Mucosa of stomach (tissue), 1 donor: Measurements from ENCODE around the gene AAK1.

Experiments used
- H3K27me3 ChIP-seq: one replicate; pipeline ENCODE4 v1.7.0; 2013; ENCODE audit warnings: mild to moderate bottlenecking, low read length; ENCODE audit not compliant: control insufficient read depth, insufficient read depth
- H3K36me3 ChIP-seq: one replicate; pipeline ENCODE4 v1.7.0; 2013; ENCODE audit warnings: low read length; ENCODE audit not compliant: control insufficient read depth, insufficient read depth
- H3K4me1 ChIP-seq: one replicate; pipeline ENCODE4 v1.7.0; 2013; ENCODE audit warnings: mild to moderate bottlenecking, low read length; ENCODE audit not compliant: control insufficient read depth, insufficient read depth
- H3K4me3 ChIP-seq: one replicate; pipeline ENCODE4 v1.7.0; 2013; ENCODE audit warnings: low read length
- H3K9ac ChIP-seq: one replicate; pipeline ENCODE4 v1.7.0; 2013; ENCODE audit warnings: mild to moderate bottlenecking, low read length, moderate library complexity
- H3K9me3 ChIP-seq: one replicate; pipeline ENCODE4 v1.7.0; 2013; ENCODE audit warnings: mild to moderate bottlenecking, low read length, moderate library complexity; ENCODE audit not compliant: control insufficient read depth
- donor health status: Pancreatic carcinoma.

Gene AAK1

GRCh38 chr2:69604026-69604678 is 39.4 kb downstream of the AAK1 start:
- no peaks in the 10 kb centered on the region for H3K9me3 ChIP-seq
- H3K27me3 ChIP-seq: no peaks in the 10 kb centered on the region
- H3K4me1 ChIP-seq: peaks cover 18% of the 10 kb centered on the region
- no peak overlapping the region for H3K4me3 ChIP-seq
- no peak overlapping the region for H3K9ac ChIP-seq
- no peaks in the 10 kb centered on the region for H3K36me3 ChIP-seq

- Histone ChIP-seq H3K36me3 (no peaks in the 10 kb centered on the region), H3K4me1 (peaks cover 17% of the 10 kb centered on the region), H3K9ac (no peak overlapping the region), H3K27me3 (no peaks in the 10 kb centered on the region), H3K4me3 (no peak overlapping the region), H3K9me3 (no peaks in the 10 kb centered on the region)
Observed at GRCh38 chr2:69603146-69603743, 40.3 kb downstream of the AAK1 start.

- Histone ChIP-seq H3K4me3 (no peak overlapping the region), H3K4me1 (peaks cover 18% of the 10 kb centered on the region), H3K36me3 (no peaks in the 10 kb centered on the region), H3K9ac (no peak overlapping the region), H3K9me3 (no peaks in the 10 kb centered on the region), H3K27me3 (no peaks in the 10 kb centered on the region)
Observed at GRCh38 chr2:69601179-69601612, 42.3 kb downstream of the AAK1 start.

- H3K36me3 ChIP-seq: no peaks in the 10 kb centered on the region
- no peaks in the 10 kb centered on the region for H3K9me3 ChIP-seq
- H3K27me3 ChIP-seq: no peaks in the 10 kb centered on the region
- H3K4me1 ChIP-seq: peaks cover 18% of the 10 kb centered on the region
- no peak overlapping the region for H3K9ac ChIP-seq
- H3K4me3 ChIP-seq: no peak overlapping the region
Observed at GRCh38 chr2:69600425-69600824, 43.1 kb downstream of the AAK1 start.

GRCh38 chr2:69597843-69598610 is 45.5 kb downstream of the AAK1 start:
- H3K4me3 ChIP-seq: no peak overlapping the region
- no peaks in the 10 kb centered on the region for H3K36me3 ChIP-seq
- H3K27me3 ChIP-seq: no peaks in the 10 kb centered on the region
- H3K9me3 ChIP-seq: no peaks in the 10 kb centered on the region
- peaks cover 14% of the 10 kb centered on the region for H3K4me1 ChIP-seq
- H3K9ac ChIP-seq: no peak overlapping the region

GRCh38 chr2:69597105-69597504 is 46.4 kb downstream of the AAK1 start:
- Histone ChIP-seq H3K36me3 (no peaks in the 10 kb centered on the region), H3K9me3 (no peaks in the 10 kb centered on the region), H3K27me3 (no peaks in the 10 kb centered on the region), H3K4me1 (peaks cover 14% of the 10 kb centered on the region), H3K9ac (no peak overlapping the region), H3K4me3 (no peak overlapping the region)

- Histone ChIP-seq H3K36me3 (no peaks in the 10 kb centered on the region), H3K9ac (no peak overlapping the region), H3K27me3 (no peaks in the 10 kb centered on the region), H3K9me3 (no peaks in the 10 kb centered on the region), H3K4me1 (peaks cover 8% of the 10 kb centered on the region), H3K4me3 (no peak overlapping the region)
Observed at GRCh38 chr2:69594341-69594740, 49.2 kb downstream of the AAK1 start.

- Histone ChIP-seq H3K4me1 (peaks cover 13% of the 10 kb centered on the region), H3K36me3 (no peaks in the 10 kb centered on the region), H3K4me3 (no peak overlapping the region), H3K9me3 (no peaks in the 10 kb centered on the region), H3K9ac (no peak overlapping the region), H3K27me3 (no peaks in the 10 kb centered on the region)
Observed at GRCh38 chr2:69592511-69592910, 51.0 kb downstream of the AAK1 start.

GRCh38 chr2:69589973-69590652 is 53.4 kb downstream of the AAK1 start:
- no peak overlapping the region for H3K4me3 ChIP-seq
- H3K27me3 ChIP-seq: no peaks in the 10 kb centered on the region
- peaks cover 6% of the 10 kb centered on the region for H3K4me1 ChIP-seq
- H3K9ac ChIP-seq: no peak overlapping the region
- H3K36me3 ChIP-seq: no peaks in the 10 kb centered on the region
- no peaks in the 10 kb centered on the region for H3K9me3 ChIP-seq

GRCh38 chr2:69588945-69589344 is 54.6 kb downstream of the AAK1 start:
- Histone ChIP-seq H3K4me3 (no peak overlapping the region), H3K4me1 (peaks cover 6% of the 10 kb centered on the region), H3K9ac (no peak overlapping the region), H3K9me3 (no peaks in the 10 kb centered on the region), H3K27me3 (no peaks in the 10 kb centered on the region), H3K36me3 (no peaks in the 10 kb centered on the region)

GRCh38 chr2:69588403-69588802 is 55.1 kb downstream of the AAK1 start:
- H3K9me3 ChIP-seq: no peaks in the 10 kb centered on the region
- H3K9ac ChIP-seq: no peak overlapping the region
- no peak overlapping the region for H3K4me3 ChIP-seq
- peaks cover 6% of the 10 kb centered on the region for H3K4me1 ChIP-seq
- H3K27me3 ChIP-seq: no peaks in the 10 kb centered on the region
- no peaks in the 10 kb centered on the region for H3K36me3 ChIP-seq
